AG04449 (cell line): Measurements from ENCODE around the gene SIN3A.
A peak's percentile ranks its signal among the peaks of the same experiment; 100 is the strongest.
"Not testable (repeated sequence)": the region's sequence is repeated elsewhere in the genome, so short reads cannot be mapped to it uniquely, and the experiment has no call there.

Experiments used
- CTCF ChIA-PET: fragments of 350-600 bp; formaldehyde crosslinking; extraction: SDS; loops from one replicate; lab custom pipeline; 2021; ENCODE audit warnings: antibody characterized with exemption; lab: Yijun Ruan, JAX
- POLR2A ChIA-PET: fragments of 400-600, 350-600 bp; formaldehyde crosslinking; extraction: SDS; loops from one replicate; lab custom pipeline; 2020; ENCODE audit warnings: antibody characterized with exemption, inconsistent platforms; lab: Yijun Ruan, JAX
- DNase-seq: peaks from one replicate; pipeline ENCODE4 v3.0.0-alpha.2; 2010; ENCODE audit warnings: low read depth, low spot score
- H3K4me3 ChIP-seq: 2 replicates; pipeline ENCODE4 v1.5.1; 2011; ENCODE audit warnings: low read depth, mild to moderate bottlenecking, control low read depth, low read length
- CTCF ChIP-seq: IDR thresholded peaks from one replicate; pipeline ENCODE4 v1.5.1; 2011; ENCODE audit warnings: mild to moderate bottlenecking, moderate library complexity, low read length, control low read depth, inconsistent platforms; ENCODE audit not compliant: insufficient read depth; ENCODE audit errors: missing control alignments

SIN3A gene

GRCh38 chr15:75450307-75451201, 936 bp downstream of the SIN3A start:
- peak; percentile 72 for DNase-seq
- TF ChIP-seq CTCF = no peak
- H3K4me3 ChIP-seq = peak overlapping the region; percentile 99
- ChIA-PET POLR2A (interaction anchor here (0.5 to 1.4 kb wide), 4 partner anchors 46 to 175 kb away, joined by 3 to 4 read pairs (median 4); partner anchors contain the start of genes MAN2C1 and SNUPN), CTCF (interaction anchor here (2.3 kb wide), 1 partner anchor 83 kb away, joined by 16 read pairs; no protein-coding TSS in a partner anchor)

GRCh38 chr15:75449585-75450306, 1.7 kb downstream of the SIN3A start:
- ChIA-PET POLR2A (interaction anchor here (0.5 to 1.3 kb wide), 2 partner anchors 45 to 82 kb away, joined by 3 to 4 read pairs; partner anchors contain the start of gene MAN2C1), CTCF (interaction anchor here (2.0 kb wide), 1 partner anchor 82 kb away, joined by 8 read pairs; no protein-coding TSS in a partner anchor)
- peak overlapping the region; percentile 99 for H3K4me3 ChIP-seq
- no peak for TF ChIP-seq CTCF
- no peak for DNase-seq

GRCh38 chr15:75448171-75448570, 3.3 kb downstream of the SIN3A start:
- DNase-seq, H3K4me3 ChIP-seq, POLR2A ChIA-PET: not testable (repeated sequence)
- CTCF ChIA-PET = interaction anchor here (2.0 kb wide), 1 partner anchor 81 kb away, joined by 8 read pairs; no protein-coding TSS in a partner anchor

GRCh38 chr15:75446151-75446550, 5.3 kb downstream of the SIN3A start:
- TF ChIP-seq CTCF = no peak
- POLR2A ChIA-PET = no interaction called here
- no peak for DNase-seq
- CTCF ChIA-PET = interaction anchor here (0.9 kb wide), 1 partner anchor 78 kb away, joined by 3 read pairs; no protein-coding TSS in a partner anchor
- no peak overlapping the region for H3K4me3 ChIP-seq

DNA sequence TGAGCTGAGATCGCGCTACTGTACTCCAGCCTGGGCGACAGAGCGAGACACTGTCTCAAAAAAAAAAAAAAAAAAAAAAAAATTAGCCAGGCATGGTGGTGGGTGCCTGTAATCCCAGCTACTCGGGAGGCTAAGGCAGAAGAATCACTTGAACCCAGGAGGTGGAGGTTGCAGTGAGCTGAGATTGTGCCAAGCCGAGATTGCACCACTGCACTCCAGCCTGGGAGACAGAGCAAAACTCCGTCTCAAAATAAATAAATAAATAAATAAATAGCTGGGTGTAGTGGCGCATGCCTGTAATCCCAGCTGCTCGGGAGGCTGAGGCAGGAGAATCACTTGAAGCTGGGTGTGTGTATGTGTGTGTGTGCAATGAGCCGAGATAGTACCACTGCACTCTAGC, 6.2 kb downstream of the SIN3A start:
- not testable (repeated sequence) for H3K4me3 ChIP-seq, DNase-seq
- CTCF ChIA-PET = interaction anchor here (0.9 kb wide), 1 partner anchor 77 kb away, joined by 3 read pairs; no protein-coding TSS in a partner anchor
- POLR2A ChIA-PET = interaction anchor here (0.7 to 1.1 kb wide), 2 partner anchors 9 to 14 kb away, joined by 4 to 5 read pairs; no protein-coding TSS in a partner anchor

DNA sequence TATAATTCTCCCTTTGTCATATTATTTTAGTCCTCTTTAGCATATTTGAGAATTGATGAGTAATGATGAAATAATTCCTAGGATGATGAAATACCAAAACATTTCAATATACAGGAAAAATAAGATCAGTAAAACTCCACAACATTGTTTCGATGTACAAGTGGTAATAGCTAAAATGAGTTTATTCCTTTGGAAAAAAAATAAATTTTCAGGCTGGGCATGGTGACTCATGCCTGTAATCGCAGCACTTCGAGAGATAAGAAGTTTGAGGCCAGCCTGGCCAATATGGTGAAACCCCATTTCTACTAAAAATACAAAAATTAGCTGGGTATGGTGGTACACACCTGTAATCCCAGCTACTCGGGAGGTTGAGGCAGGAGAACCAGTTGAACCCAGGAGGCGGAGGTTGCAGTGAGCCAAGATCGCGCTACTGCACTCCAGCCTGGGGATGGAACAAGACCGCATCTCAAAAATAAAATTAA, 7.5 kb downstream of the SIN3A start:
- CTCF ChIA-PET = interaction anchor here (1.0 to 1.5 kb wide), 3 partner anchors 11 to 76 kb away, joined by 3 to 8 read pairs (median 3); partner anchors contain the start of gene MAN2C1
- DNase-seq, H3K4me3 ChIP-seq, POLR2A ChIA-PET: not testable (repeated sequence)

DNA sequence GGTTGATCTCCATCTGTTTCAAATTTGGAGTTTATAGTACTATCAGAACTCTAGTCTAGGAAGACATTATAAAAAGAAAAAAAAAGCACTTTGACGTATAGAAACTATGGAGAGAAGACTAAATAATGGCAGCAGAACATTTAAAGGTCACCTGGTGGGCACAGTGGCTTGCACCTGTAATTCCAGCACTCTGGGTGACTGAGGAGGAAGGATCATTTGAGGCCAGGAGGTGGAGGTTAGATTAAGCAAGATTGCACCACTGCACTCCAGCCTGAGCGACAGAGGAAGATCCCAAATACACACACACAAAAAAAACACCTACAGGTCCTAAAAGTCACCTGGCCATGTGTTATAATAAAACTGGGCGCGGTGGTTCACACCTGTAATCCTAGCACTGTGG, 13.8 kb downstream of the SIN3A start:
- CTCF ChIA-PET = no interaction called here

More for the DNA sequence above, 13.8 kb downstream of the SIN3A start:
- no peak for DNase-seq
- TF ChIP-seq CTCF = no peak
- POLR2A ChIA-PET = no interaction called here
- H3K4me3 ChIP-seq = no peak overlapping the region
